Dermis microvascular lymphatic vessel endothelial cell (primary cell): ENCODE data around the gene CDH15. TPM values are rescaled to one million over a fixed set of nuclear protein-coding genes. Genes with fewer than 3 reads are reported as not detected.
A peak's percentile ranks its signal among the peaks of the same experiment; 100 is the strongest.

ENCODE experiments used
- DNase-seq, 2 donors: peaks; one replicate each; pipeline versions ENCODE4 v3.0.0 to v3.0.0-alpha.2; 2010; ENCODE audit warnings: low read depth in 2 of 2
- total RNA-seq: library from RNA; depleted of rRNA; stranded (reverse); fragments of >200 nt; gene quantifications from 2 replicates; pipeline ENCODE4 v1.2.1, GENCODE V29; 2014

The CDH15 gene
- total RNA-seq, 1 donor from 2014 or later: under 0.01 TPM

DNA sequence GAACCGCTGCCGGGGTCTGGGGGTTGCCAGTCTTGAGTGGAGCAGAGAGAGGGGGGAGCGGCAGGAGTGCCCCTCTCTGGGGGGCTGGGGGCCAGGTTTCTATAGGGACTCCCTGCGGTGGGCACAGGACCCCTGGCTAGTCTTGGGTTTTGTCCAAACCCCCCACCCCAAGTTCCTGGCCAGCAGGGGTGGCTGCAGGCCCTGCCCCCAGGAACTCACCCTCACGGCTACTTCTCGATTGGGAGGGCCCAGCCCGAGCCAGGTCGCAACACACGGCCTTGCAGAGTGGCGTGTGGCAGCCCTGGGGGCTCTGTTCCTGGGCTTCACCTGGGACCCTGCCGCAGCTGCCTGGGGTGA is 601 bp downstream of the CDH15 start:
- DNase-seq: no peak

DNA sequence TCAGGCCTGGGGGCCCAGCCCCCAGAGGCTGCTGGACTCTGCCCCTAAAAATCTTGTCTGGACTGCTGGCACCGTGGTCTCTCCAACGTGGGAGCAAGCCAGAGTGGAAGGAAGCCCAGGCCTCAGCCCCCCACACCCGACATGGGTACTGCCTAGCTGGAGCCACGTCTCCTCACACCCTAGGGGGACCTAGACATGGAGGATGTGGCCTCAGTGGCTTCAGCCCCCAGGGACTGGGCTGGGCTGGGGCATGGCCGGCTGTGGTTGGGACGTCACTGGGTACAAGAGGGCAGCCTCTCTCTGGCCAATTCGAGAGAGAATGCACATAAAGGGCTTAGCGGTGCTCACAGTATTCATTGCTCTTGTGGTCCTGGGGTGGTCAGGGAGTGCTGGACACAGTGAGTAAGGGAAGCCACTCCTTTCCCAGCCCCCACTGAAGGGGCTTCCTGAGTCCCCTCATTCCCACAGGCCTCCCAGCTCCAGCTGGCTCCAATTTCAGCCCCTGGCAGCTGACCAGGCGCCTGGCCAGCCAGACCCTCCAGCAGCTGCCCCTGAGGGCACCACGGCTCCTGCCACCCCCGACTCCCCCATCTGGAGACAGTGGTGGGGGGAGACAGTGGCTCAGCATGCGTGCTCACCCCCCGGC is 1.1 kb downstream of the CDH15 start:
- no peak for DNase-seq

DNA sequence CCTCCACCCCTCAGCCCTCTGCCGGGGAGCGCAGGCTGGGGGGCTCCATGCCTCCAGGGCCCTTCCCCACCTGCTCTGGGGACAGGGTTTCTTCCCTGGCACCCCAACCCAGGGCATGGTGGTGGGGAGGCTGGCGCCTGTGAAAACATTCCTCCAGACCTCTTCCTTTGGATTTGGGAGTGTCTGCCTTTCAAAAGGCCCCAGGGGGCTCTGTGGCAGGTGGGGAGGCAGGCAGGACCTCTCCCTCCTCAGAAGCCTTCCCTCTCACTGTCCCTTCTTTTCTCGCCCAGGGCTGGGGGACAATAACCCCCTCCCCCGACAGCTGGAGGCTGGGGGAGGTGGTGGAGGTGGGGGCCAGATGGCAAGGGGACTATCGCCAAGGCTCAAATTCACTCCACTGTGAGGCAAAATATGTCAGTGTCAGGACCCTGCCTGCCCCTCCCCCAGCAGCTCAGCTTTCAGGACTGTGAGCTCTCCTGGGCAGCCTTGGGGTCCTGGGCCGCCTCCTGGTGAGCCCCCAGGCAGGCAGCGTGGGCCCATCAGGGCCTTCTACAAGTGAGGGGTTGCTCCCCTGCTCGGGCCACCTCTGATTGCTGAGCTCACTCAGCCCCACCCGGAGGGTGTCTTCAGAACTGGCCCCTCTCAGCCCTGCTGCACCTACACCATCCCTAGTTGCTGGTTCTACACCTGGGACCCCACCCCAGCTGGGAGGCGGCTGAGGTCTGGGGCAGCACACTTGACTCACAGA is 1.8 kb downstream of the CDH15 start:
- no peak for DNase-seq

DNA sequence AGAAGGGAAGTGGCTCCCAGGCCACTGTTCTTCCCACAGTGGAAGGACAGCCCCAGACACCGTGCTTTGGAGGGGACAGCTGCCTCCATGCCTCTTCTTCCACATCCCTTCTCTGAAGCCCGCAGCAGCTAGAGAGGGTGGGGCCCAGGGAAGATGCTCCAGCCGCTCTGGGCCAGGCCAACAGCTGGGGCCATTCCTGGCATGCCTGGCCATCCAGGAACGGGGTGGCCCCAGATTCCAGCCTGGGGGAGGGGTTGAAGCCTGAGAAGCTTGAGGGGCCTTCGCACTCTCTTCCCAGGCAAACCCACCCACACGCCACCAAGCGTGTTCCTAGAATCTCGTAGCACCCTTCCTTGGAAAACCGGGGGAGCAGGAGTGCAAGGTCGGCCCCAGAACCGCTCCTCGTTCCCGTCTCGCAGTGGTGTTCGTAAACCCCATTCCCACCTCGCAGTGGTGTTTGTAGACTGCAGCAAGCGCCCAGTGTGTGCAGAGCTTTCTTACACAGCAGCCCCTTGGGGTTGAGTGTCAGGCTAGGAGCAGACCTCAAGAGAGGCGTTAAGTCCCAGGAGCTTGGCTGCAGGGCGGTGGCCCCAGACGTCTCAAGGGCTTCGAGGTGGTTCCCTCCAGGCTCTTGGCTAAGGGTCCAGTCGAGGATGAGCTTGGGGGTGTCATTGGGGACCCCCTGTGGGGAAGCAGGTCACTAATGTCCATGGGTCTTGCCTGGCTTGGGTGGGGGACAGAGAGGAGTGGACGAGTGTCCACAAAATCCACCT is 2.7 kb downstream of the CDH15 start:
- no peak for DNase-seq

DNA sequence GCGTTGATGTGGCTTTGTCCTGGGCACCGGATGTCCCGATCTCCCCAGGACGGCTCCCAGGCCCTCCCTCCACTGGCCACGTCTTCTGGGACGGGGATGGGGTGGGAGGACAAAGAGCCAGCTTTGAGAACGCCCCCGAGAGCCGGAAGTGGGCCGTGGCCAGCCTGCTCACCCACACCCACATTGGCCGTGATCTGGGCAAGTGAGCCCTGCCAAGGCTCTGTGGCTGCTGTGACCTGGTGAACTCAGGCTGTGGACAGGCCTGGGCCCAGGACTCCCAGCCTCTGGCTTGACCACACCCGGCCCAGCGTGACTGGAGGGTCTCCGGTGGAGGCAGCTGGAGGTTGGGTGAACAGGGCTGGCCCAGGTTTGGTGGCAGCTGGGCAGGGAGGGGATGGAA is 3.3 kb downstream of the CDH15 start:
- DNase-seq: no peak

DNA sequence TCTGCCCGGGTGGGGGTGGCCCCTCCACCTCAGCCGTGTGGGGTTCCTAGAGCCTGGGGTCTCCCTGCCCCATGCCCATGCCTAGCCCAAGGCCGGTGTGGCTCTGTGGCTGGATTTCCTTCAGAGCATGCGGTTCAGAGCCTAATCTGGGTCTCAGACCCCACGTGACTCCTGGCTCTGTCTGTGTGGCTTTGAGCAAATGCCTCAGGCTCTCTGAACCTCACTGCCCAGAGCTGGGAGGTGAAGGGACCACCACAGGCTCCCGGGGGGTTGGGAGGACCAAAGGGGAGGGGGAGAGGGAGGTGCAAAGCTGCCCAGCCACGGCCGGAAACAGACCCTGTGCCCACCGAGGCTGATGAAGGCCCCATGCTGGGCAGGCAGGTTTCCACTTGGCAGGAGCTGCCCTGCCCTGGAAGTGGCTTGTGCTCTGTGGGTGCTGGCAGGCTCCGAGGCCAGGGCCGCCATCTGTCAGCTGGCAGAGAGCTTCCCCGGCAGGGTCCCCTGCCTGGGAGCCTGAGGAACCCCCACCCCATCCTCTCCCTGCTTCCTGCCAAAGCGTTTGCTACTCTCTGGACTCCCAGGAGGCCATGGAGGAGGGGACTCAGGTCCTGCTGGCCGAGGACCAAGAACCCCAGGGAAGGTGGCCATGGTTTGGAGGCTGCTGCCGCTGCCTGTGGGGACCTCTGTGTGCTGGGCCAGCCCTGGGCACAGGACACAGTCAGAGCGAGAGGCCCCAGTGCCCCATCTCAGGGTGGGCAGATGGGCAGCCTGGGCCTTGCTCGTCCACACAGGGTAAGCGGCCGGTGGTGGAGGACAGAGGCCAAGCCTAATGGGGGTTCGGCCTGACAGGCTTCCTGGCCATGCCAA is 4.0 kb downstream of the CDH15 start:
- DNase-seq: no peak

DNA sequence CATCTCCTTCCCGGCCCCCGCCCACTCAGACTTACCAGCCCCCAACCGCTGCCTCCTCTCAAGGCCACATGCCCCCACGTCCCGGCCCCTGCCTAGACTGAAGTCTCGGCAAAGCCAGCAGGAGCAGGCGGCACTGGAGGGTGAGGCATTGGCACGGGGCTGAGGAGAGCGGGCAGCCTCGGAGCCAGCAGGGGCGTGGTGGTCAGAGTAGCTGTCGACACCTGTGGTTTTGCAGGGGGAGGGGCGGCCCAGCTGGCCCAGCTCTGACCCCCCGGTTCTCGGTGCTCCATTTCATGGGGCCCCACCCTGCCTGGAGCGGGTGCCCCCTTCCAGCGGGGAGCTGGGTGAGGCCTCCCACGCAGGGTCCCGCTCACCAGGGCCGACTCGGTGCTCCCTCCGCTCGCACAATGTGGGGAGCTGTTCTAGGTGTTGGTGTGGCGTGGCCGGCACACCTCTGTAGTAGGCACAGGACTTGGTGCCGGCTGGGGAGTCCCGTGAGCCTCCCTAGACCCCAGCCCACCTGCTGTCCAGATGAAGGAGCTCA is 4.7 kb downstream of the CDH15 start:
- DNase-seq: no peak

DNA sequence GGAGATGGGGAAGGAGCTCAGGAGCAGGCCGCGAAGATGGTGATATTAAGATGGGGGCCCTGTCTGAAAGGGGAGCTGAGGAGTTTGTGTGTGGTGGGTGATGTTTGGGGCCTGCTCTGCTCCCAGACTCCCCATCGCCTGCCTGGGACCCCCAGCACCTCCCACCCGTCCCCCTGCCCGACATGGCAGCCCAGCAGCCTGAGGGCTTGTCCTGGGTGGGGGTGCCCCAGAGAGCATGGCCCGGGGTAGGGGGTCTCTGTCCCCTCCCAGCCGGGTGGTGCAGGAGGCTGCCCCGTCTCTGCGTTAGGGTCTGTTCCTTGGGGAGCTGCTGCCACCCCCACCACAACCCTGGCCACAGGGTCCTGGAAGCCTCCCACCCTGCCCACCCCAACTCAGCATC is 5.2 kb downstream of the CDH15 start:
- no peak for DNase-seq

DNA sequence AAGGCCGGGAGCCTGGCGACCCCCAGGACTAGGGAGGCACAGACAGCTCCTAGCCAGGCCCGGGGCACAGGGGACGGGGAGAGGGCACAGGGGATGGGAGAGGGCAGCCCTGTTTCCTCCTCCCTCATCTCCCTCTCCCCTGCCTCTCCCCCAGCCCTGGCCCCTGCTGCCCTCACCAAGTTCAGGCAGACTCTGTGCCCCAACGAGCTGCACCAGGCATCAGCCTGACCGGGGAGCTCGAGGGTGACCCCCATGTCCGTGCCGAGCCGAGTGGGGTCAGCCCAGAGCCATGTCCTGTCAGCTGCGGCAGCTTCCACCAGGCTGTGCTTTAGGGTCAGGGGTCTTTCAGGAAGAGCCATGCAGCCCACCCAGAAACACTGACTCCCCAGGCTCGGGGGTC is 6.0 kb downstream of the CDH15 start:
- no peak for DNase-seq

DNA sequence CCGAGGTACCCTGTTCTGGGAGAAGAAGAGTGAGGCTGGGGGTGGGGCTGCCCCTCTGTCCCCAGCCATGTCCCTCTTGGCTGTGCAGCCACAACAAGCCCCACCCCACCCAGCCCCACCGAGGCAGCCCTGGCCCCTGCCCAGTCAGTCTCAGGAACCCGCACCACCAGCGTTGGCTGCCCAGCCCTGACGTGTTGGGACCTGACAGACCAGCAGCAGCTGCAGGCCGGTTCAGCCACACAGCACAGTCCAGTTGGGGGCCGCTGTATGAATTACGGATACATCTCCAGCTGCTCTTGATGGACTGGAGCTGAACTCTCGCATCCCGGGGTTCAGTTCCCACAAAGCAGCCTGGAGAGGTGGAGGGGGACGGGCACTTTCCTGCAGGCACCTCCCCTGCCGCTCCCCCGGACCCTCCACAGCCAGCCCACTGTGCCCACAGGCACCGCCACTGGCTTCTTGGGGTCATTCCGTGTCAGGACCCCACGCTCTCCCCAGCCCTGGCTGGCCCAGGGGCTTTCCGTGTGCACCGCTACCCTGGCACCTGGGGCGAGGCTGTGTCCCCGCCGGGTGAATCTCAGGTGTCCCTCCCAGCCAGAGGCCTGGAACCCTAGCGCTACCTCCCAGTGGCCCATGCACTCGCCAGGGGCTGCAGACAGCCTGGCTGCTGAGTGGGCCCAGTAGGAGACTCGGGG is 7.1 kb downstream of the CDH15 start:
- DNase-seq: no peak

DNA sequence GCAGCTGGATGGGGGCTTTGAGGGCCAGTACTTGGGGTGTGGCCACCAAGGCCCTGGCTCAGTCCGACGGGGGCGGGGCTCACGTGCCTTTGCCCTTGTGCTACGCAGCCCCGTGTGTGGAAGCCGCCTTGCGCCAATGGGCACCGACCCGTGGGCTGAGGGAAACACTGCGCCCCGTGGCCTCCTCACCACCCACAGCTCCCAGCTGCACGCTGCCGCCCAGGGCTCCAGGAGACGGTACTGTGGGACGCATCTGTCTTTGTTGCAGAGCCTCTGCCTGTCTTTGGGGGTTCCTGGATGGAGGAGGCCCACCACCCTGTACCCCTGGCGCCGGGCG is 7.6 kb downstream of the CDH15 start:
- no peak for DNase-seq

DNA sequence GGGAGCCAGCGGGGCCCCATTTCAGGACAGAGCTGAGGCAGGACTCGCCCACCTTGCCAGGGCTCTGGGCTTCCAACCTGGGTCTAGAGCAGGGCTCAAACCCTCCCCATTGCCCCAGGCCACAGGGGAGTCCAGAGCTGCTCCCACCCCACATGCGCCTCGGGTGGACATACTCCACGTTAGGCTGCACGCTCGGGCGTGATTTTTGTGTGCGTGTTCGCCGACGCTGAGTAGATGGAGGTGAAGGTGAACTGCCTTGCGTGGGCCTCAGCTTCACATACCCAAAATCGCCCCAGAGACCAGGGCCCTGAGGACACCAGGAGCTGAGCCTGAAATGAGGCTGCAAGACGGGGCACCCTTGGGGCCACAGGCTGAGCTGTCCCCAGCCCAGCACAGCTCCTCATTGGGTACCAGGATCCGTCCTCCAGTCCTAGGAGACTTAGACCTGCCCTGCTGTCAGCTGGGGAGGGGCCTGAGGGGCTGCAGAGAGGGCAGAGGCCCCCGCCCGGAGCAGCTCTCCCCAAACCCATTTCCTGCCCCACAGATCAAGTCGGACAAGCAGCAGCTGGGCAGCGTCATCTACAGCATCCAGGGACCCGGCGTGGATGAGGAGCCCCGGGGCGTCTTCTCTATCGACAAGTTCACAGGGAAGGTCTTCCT is 8.2 kb downstream of the CDH15 start:
- no peak for DNase-seq

DNA sequence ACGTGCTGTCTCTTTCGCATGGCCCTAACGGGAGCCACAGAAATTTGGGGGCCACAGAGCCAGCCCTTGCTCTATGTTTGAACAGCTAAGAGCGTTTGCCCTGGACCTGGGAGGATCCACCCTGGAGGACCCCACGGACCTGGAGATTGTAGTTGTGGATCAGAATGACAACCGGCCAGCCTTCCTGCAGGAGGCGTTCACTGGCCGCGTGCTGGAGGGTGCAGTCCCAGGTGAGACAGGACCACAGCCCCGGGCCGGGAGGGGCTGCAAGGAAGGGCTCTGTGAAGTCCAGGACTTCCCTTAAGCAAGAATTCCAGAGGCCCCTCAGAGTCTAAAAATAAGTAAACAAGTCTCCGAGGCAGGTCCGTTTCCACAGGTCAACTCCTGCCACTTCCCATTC is 11.9 kb downstream of the CDH15 start:
- no peak for DNase-seq

DNA sequence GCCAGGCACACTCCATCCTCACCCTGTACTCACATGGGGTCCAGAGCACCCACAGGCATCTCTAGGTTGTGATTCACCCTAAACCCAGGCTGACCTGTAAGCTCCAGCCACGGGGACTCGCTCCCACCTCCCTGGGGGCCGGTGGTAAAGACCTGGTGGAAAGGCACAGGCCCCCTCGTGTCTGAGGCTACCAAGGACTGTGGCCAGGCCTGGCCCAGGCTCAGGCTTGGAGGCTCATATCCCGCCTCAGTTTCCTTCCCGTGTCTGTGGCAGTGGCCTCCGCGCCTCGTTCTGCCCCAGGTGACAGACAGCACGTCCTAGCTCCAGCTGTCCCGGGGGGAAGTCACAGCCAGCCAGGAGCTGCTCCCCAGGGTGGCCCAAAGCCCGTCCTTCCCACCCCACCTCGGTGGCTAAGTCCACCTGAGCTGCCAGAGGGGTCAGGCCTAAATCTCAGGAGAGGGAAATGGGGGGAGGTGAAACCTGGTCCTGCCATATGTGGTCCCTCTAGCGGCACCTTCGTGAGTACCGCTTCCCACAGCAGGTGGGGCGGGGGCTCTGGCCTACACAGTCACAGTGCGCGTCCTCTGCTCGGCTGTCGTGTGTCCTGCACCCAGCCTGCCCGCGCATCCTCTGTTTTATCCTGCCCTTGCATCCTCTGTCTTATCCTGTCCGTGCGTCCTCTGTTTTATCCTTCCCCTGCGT is 12.6 kb downstream of the CDH15 start:
- no peak for DNase-seq

DNA sequence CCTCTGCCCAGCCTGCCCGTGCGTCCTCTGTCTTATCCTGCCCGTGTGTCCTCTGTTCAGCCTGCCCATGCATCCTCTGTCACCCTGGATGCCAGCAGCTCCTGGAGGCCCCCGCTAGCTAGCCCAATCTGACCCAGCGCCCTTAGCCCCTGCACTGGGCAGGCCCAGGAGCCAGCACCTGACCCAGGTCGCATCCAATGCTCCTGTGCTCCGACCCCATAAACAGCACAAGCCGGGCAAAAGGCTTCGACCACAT is 13.1 kb downstream of the CDH15 start:
- no peak for DNase-seq

DNA sequence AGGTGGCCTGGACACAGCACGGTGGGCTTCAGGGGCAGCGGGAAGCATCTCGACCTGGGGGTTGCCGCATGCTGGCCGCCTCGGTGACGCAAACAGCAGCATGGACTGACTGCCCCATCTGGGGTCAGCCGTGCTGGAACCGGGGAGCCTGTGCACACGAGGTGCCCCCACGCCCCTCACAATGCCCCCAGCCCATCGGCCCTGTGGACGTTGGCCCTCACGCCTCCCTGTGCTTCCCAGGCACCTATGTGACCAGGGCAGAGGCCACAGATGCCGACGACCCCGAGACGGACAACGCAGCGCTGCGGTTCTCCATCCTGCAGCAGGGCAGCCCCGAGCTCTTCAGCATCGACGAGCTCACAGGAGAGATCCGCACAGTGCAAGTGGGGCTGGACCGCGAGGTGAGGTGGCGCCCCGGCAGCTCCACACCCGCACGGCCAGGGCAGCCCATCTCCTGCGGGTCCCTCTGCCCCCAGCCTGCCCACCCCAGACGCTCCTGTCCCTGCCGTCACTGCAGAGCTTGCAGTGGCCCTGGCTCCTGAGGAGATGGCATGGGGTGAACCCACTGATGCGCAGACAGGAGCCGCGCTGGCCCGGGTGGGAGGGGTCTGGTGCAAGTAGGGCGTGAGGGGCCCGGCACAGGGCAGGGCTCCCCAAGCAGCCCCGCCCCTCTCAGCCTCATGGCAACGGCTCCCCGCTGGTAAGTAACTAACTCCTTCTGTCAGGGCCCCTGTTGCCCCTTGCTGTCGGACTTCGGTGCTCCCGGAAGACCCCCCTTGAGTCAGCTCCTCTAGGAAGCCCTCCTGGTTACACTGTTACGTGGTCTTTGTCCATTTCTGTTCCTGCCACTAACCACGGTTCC is 13.6 kb downstream of the CDH15 start:
- DNase-seq: no peak

DNA sequence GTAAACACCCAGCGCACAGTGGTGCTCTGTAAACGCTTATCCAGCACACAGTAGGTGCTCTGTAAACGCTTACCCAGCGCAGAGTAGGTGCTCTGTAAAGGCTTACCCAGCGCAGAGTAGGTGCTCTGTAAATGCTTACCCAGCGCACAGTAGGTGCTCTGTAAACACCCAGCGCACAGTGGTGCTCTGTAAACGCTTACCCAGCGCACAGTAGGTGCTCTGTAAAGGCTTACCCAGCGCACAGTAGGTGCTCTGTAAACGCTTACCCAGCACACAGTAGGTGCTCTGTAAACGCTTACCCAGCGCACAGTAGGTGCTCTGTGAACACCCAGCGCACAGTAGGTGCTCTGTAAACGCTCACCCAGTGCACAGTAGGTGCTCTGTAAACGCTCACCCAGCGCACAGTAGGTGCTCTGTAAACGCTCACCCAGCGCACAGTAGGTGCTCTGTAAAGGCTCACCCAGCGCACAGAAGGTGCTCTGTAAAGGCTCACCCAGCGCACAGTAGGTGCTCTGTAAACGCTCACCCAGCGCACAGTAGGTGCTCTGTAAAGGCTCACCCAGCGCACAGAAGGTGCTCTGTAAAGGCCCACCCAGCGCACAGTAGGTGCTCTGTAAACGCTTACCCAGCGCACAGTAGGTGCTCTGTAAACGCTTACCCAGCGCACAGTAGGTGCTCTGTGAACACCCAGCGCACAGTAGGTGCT is 14.5 kb downstream of the CDH15 start:
- peak in 1 of 2 donors; percentile 26 for DNase-seq

DNA sequence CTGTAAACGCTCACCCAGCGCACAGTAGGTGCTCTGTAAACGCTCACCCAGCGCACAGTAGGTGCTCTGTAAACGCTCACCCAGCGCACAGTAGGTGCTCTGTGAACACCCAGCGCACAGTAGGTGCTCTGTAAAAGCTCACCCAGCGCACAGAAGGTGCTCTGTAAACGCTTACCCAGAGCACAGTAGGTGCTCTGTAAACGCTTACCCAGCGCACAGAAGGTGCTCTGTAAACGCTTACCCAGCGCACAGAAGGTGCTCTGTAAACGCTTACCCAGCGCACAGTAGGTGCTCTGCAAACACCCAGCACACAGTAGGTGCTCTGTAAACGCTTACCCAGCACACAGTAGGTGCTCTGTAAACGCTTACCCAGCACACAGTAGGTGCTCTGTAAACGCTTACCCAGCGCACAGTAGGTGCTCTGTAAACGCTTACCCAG is 15.1 kb downstream of the CDH15 start:
- DNase-seq: peak in 1 of 2 donors; percentile 26
